ENCODE data around the gene SHISA4.
"Not testable (repeated sequence)": the region's sequence is repeated elsewhere in the genome, so short reads cannot be mapped to it uniquely, and the experiment has no call there.

SHISA4 gene, protein sequence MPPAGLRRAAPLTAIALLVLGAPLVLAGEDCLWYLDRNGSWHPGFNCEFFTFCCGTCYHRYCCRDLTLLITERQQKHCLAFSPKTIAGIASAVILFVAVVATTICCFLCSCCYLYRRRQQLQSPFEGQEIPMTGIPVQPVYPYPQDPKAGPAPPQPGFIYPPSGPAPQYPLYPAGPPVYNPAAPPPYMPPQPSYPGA

DNA sequence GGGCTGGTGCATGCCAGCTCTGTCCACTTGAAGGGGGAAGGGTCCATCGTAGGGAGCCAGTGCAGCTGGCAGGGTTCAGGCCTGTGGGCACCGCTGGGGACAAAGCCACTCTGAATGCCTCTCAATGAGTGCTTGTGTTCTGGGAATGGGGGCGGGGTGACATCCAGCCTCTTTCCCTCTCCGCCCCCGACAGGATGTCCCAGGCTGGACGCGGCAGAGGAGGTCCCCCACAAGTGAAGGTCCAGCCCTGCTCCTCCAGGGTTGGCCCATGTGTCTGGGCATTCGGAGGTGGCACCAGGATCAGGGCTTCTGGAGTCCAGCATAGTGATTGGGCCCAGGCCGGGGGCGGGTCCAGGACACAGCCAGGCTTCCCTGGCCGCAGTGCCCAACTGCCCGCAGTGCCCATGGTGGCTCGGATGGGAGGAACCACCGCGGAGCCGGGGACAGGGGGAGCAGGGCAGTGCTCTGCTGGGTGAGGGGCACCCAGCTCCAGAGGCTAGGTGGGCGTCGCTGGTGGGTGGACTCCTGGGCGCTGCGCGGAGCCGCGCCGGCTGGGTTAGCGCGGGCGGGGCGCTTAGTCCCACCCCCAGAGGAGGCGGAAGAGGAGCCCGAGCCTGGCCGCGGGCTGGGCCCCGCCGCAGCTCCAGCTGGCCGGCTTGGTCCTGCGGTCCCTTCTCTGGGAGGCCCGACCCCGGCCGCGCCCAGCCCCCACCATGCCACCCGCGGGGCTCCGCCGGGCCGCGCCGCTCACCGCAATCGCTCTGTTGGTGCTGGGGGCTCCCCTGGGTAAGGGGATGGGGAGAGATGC, at the start of gene SHISA4:
Gene SHISA4 (plus strand): TSS at position 617 of the 808 bp plus-strand sequence. CDS start 97 bp downstream, at position 714.
- DNase-seq = peak; percentile 60

GRCh38 chr1:201839089-201839488, 49.6 kb upstream of the SHISA4 start:
- DNase-seq = not testable (repeated sequence)

GRCh38 chr1:201840055-201840454, 48.6 kb upstream of the SHISA4 start:
- DNase-seq = no peak

- no peak for DNase-seq
Observed at GRCh38 chr1:201840490-201840889, 48.2 kb upstream of the SHISA4 start.

DNA sequence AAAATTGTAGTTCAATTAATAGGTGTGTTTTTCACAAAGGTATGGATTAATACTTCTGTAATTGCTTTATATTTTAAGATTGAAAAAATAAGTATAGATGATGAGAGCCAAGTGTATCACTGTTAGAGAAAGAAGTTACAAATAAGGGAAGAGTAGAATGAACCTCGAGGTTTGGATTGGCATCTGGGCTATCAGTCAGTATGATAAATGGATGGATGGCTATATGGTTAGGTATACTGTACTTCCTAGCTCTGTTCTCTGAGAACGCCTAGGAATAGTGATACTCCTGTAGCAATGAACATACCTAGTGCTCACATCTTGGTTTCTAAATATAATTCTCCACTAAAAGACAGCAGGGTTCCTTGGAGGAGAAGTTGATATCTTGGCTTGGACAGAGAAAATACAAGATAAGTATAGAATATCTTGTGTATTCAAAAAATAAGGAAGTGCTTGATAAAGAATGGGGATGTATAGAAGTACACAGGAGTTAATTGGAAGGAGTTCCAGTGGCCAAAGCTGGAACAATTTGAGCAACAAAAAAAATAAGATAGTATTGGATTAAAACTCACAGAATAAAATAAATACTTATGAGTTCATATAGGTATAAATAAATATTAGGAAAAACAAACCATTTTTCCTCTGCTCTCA, 47.3 kb upstream of the SHISA4 start:
- DNase-seq = no peak

- DNase-seq = no peak
Observed at GRCh38 chr1:201842472-201843027, 46.1 kb upstream of the SHISA4 start.

DNA sequence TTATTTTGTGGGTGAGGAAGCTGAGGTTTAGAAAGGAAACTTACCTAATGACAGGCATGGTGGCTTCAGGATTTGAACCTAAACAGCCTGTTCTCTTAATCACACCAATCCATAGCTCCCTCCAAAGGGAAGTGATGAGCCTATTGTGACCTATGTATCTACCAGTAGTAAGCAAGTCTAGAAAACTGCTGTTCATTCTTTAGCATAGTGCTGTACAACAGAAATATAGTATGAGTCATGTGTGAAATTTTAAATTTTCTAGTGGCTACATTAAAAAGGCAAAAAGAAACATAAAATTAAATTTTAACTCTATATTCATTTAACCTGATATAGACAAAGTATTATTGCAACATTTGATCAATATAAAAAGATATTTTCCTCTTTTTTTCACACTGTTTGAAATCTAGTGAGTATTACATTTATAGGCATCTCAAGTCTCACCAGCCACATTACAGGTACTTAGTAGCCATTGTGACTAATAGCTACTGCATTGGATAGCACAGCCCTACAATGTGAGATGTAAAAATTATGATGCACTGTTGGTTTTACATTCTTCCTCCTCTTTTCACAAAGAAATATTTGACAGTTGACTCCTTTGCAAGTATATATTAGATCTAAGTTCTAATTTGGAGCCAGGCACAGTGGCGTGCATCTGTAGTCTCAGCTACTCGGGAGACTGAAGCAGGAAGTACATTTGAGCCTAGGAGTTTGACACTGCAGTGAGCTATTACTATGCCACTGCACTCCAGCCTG, 43.2 kb upstream of the SHISA4 start:
- DNase-seq = no peak

DNA sequence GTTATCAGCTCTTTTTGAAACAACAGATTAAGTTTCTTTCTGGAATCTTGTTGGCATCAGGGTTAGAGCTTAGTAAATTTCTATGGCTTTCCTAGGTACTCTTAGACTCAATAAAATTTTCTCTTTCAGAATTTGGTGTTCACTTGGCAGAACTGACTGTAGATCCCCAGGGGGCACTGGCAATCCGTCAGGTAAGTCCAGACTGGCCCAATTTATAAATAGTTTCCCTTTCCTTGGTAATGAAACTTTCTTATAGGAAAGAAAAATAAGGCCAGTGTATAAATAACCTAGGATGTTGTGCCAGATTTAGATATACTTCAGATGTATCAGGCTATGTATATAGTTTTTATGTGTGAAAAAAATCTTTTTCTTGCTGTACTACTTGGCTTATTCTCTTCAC, 41.5 kb upstream of the SHISA4 start:
- no peak for DNase-seq

DNA sequence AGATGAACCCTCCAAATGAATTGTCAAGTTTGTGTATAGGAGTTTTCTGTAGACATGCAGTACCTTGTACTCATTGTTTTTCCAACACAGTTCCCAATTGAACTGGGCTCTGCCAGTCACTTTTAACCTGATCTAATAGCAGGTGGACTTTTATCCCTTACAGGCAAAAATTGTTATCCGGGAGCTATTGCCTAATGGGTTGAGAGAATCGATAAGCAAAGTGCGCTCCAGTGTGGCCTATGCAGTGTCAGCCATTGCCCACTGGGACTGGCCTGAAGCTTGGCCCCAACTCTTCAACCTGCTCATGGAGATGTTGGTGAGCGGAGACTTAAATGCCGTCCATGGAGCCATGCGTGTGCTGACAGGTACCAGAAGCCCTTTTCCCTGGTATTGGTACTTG, 40.5 kb upstream of the SHISA4 start:
- no peak for DNase-seq

- no peak for DNase-seq
Observed at GRCh38 chr1:201849372-201850052, 39.2 kb upstream of the SHISA4 start.

DNA sequence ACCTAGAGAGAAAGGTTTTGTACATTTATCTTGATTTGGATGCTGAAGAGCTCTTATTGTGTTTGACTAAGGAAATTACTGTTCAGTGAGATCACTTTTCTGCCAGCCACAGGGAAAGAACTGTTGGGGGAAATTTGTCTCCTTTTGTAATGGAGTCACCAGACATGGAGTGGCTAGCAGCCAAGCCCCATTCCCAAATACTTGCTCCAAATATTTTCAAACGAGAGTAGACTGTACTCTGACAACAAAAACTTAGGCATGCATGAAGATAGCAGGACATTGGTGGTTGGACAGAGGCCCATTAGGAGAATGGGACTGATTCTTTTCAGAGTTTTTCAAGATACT, 38.7 kb upstream of the SHISA4 start:
- peak; percentile 72 for DNase-seq

GRCh38 chr1:201851949-201852348, 36.7 kb upstream of the SHISA4 start:
- no peak for DNase-seq

DNA sequence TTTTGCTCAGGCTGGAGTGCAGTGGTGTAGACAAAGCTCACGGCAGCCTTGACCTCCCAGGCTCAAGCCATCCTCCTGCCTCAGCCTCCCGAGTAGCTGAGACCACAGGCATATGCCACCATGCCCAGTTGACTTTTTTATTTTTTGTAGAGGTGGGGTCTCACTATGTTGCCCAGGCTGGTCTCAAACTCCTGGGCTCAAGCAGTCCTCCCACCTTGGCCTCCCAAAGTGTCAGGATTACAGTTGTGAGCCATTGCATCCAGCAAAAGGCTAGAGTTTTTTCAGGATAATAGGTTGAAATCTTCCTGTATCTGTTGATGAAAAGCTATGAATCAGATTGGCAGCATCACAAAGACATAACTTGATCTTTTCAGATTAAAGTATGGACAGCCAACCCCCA, 32.0 kb upstream of the SHISA4 start:
- DNase-seq = not testable (repeated sequence)

DNA sequence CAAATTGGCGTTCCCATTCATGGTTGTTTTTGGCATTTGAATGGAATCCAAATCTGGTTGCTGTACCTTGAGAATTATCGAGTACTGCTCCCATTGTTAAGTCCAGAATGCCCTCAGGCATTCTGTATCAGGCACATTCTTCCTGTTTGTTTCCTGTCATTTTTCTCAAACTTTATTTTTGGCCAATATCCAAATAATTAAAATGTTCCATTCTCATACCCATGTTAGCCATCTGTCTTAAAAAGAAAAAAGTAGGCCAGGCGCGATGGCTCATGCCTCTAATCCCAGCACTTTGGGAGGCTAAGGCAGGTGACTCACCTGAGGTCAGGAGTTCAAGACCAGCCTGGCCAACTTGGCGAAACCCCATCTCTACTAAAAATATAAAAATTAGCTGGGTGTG, 29.3 kb upstream of the SHISA4 start:
- DNase-seq = no peak

DNA sequence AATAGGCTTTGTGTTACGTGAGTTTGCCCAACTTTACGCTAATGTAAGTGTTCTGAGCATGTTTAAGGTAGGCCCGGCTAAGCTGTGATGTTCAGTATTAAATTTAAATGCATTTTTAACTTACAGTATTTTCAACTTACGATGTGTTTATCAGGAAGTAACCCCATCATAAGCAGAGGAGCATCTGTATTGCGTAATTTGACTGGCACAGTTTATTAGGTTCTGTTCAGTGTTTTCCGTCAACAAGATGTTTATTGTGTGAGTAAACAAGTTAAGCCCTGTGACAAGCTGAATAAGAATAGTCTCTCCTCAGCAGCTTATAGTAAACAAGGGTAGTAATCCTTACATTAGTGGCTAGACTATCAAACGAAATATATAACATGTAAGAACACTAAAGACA, 27.2 kb upstream of the SHISA4 start:
- no peak for DNase-seq

GRCh38 chr1:201870397-201870796, 18.3 kb upstream of the SHISA4 start:
- no peak for DNase-seq

DNA sequence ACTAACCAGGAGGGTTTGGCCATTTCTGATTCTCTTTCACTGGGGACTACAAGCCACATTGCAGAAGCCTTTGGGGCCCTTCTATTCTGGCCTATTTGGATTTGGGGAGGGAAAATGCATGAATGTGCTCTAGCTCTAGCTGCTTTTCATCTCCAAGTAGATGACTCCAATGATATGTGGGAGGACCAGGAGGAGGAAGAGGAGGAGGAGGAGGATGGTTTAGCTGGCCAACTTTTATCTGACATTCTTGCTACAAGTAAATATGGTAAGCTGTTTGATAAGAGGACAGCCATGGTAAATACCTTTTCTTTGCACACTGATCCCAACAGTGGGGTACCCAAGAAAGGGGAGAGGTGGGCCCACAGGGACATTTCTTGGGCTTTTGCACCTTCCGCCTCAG, 14.0 kb upstream of the SHISA4 start:
- no peak for DNase-seq

GRCh38 chr1:201876148-201876818, 12.4 kb upstream of the SHISA4 start:
- DNase-seq = no peak

DNA sequence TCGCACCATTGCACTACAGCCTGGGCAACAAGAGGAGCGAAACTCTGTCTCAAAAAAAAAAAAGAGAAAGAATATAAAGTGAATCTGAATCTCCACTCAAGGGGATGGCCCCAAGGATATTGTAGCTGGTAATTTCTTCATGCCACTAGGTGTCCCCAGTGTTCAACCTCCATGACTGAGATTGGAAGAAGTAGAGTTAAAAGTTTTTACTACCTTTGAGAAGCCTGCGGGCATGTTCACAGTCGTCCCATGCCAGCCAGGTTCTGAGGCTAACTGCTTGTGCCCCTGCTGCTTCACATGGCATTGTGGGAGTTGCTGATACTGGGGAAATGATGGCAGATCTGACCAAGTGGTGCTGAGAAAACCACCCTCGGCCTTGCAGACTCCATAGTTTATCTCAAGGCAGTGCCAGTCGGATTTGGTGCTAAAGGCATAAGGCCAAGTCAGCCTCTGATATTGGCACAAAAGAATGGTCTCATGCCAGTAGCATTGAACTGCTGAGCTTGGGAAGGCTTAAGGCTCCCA, 10.8 kb upstream of the SHISA4 start:
- DNase-seq = peak; percentile 26

DNA sequence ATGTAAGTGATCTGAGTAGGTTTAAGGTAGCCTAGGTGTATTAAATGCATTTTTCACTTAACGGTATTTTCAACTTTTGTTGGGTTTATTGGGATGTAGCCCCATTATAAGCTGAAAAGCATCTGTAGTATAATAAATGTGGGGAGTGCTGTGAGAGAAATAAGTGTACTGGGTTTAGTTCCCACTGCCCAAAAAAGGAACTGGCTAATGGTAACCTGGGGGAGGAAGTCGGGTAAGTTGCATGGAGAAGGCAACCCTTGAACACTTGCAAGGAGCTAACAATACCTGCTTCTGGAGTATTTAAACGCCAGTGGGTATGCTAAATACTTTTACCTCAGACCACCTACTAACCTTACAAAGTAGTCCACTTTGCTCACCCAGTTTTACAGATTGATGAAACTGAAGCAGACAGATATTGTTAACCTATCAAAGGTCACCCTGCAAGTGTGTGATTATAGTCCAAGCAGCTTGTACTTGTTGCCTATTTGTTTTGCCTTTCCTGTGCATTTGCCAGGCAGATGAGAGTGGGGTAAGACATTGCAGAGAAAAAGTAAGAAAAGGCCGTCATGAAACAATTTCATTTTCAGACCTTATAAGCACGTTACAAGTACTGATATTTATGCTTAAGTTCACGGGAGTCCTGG, 7.6 kb upstream of the SHISA4 start:
- DNase-seq = no peak

GRCh38 chr1:201881617-201882016, 7.1 kb upstream of the SHISA4 start:
- no peak for DNase-seq
